Astrocyte (in vitro differentiated cells and primary cell): ENCODE measurements around the gene DDOST. TPM values are rescaled to one million over a fixed set of nuclear protein-coding genes. Genes with fewer than 3 reads are reported as not detected.

ENCODE experiments used
- DNase-seq: peaks from one replicate; pipeline ENCODE4 v3.0.0-alpha.2; 2010; ENCODE audit warnings: low read depth
- FAIRE-seq: peaks from 2 replicates; lab custom pipeline; 2011; peaks lifted over from hg19 to GRCh38; lab: Jason Lieb, UNC
- H2AFZ ChIP-seq: 2 replicates; pipeline ENCODE4 v1.6.0; 2012; ENCODE audit warnings: low read depth, low read length, inconsistent platforms
- H3K27ac ChIP-seq: 2 replicates; pipeline ENCODE4 v1.5.1; 2011; ENCODE audit warnings: low read depth, low read length, inconsistent platforms
- H3K27me3 ChIP-seq: 2 replicates; pipeline ENCODE4 v1.6.0; 2011; ENCODE audit warnings: low read length, inconsistent platforms; ENCODE audit not compliant: insufficient read depth
- H3K36me3 ChIP-seq: 2 replicates; pipeline ENCODE4 v1.5.1; 2011; ENCODE audit warnings: low read length, inconsistent platforms; ENCODE audit not compliant: insufficient read depth
- H3K4me1 ChIP-seq: 2 replicates; pipeline ENCODE4 v1.5.1; 2011; ENCODE audit warnings: low read length, inconsistent platforms; ENCODE audit not compliant: insufficient read depth
- H3K4me2 ChIP-seq: 2 replicates; pipeline ENCODE4 v1.6.0; 2012; ENCODE audit warnings: low read length, inconsistent platforms
- H3K4me3 ChIP-seq: 2 replicates; pipeline ENCODE4 v1.5.1; 2011; ENCODE audit warnings: low read depth, mild to moderate bottlenecking, low read length, inconsistent platforms; ENCODE audit not compliant: insufficient read depth
- H3K79me2 ChIP-seq: 2 replicates; pipeline ENCODE4 v1.6.0; 2012; ENCODE audit warnings: mild to moderate bottlenecking, low read length, inconsistent platforms; ENCODE audit not compliant: insufficient read depth
- H3K9ac ChIP-seq: 2 replicates; pipeline ENCODE4 v1.6.0; 2012; ENCODE audit warnings: mild to moderate bottlenecking, low read length, inconsistent platforms
- H3K9me3 ChIP-seq: 2 replicates; pipeline ENCODE4 v1.5.1; 2012; ENCODE audit warnings: low read depth, mild to moderate bottlenecking, low read length, inconsistent platforms; ENCODE audit not compliant: insufficient read depth
- H4K20me1 ChIP-seq: 2 replicates; pipeline ENCODE4 v1.6.0; 2012; ENCODE audit warnings: low read length, inconsistent platforms; ENCODE audit not compliant: insufficient read depth
- H3K27ac Mint-ChIP-seq: one replicate; pipeline ENCODE4 v1.8.0; 2021; ENCODE audit warnings: mild to moderate bottlenecking, mixed read lengths; ENCODE audit not compliant: unreplicated experiment
- H3K27me3 Mint-ChIP-seq: one replicate; pipeline ENCODE4 v1.8.0; 2021; ENCODE audit warnings: low read depth, mixed read lengths; ENCODE audit not compliant: unreplicated experiment
- H3K36me3 Mint-ChIP-seq: one replicate; pipeline ENCODE4 v1.8.0; 2021; ENCODE audit warnings: low read depth, mixed read lengths; ENCODE audit not compliant: unreplicated experiment
- H3K4me1 Mint-ChIP-seq: one replicate; pipeline ENCODE4 v1.8.0; 2021; ENCODE audit warnings: low read depth, mixed read lengths; ENCODE audit not compliant: unreplicated experiment
- H3K4me3 Mint-ChIP-seq: one replicate; pipeline ENCODE4 v1.8.0; 2021; ENCODE audit warnings: mild to moderate bottlenecking, moderate library complexity, mixed read lengths; ENCODE audit not compliant: unreplicated experiment
- H3K9me3 Mint-ChIP-seq: one replicate; pipeline ENCODE4 v1.8.0; 2021; ENCODE audit warnings: mild to moderate bottlenecking, mixed read lengths; ENCODE audit not compliant: unreplicated experiment
- EZH2 ChIP-seq: IDR thresholded peaks from 2 replicates; pipeline ENCODE4 v1.6.1; 2012; ENCODE audit warnings: mild to moderate bottlenecking, low read length, inconsistent platforms; ENCODE audit not compliant: insufficient read depth
- total RNA-seq: library from RNA; stranded (reverse); gene quantifications from 2 replicates; pipeline ENCODE4 v1.2.1, GENCODE V29; 2021
- TF ChIP-seq, protein P1 (sequence below): IDR thresholded peaks from 2 replicates; pipeline ENCODE4 v1.5.1; 2011; ENCODE audit warnings: low read depth, mild to moderate bottlenecking, inconsistent platforms, low read length, moderate library complexity; ENCODE audit not compliant: insufficient read depth

The DDOST gene
- total RNA-seq, 1 donor from 2014 or later = 327 TPM

DNA sequence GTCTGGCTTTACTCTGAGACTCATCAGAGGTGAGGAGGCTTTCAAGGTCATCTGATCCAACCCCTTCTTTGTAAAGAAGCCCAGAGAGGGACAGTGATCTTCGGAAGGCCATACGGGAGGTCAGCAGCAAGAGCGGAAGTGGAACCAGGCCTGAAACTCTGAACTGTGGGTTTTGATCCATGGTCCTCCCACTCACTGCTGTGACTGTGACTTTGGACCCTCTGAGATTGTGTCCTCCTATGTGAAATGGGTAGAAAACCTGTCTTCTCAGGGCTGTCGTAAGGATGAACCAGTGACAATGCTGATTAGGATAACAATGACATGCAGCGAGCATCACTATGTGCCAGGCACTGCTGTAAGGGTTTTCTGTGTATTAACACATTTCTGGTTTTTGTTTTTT is 9.8 kb upstream of the DDOST start:
- Mint-ChIP-seq H3K27ac (no peak overlapping the region), H3K4me1 (no peaks in the 10 kb centered on the region), H3K4me3 (no peak overlapping the region), H3K27me3 (no peaks in the 10 kb centered on the region), H3K9me3 (peaks cover 3% of the 10 kb centered on the region), H3K36me3 (peaks cover 2% of the 10 kb centered on the region)
- DNase-seq (no peak), FAIRE-seq (no peak)
- Histone ChIP-seq H3K36me3 (no peaks in the 10 kb centered on the region), H4K20me1 (no peaks in the 10 kb centered on the region), H3K9ac (no peak overlapping the region), H3K4me3 (no peak overlapping the region), H3K4me2 (no peak overlapping the region), H3K79me2 (no peaks in the 10 kb centered on the region), H2AFZ (no peak overlapping the region), H3K27me3 (no peaks in the 10 kb centered on the region), H3K27ac (no peak overlapping the region), H3K9me3 (no peaks in the 10 kb centered on the region), H3K4me1 (no peaks in the 10 kb centered on the region)
- no peak for TF ChIP-seq EZH2
- TF ChIP-seq, protein P1, sequence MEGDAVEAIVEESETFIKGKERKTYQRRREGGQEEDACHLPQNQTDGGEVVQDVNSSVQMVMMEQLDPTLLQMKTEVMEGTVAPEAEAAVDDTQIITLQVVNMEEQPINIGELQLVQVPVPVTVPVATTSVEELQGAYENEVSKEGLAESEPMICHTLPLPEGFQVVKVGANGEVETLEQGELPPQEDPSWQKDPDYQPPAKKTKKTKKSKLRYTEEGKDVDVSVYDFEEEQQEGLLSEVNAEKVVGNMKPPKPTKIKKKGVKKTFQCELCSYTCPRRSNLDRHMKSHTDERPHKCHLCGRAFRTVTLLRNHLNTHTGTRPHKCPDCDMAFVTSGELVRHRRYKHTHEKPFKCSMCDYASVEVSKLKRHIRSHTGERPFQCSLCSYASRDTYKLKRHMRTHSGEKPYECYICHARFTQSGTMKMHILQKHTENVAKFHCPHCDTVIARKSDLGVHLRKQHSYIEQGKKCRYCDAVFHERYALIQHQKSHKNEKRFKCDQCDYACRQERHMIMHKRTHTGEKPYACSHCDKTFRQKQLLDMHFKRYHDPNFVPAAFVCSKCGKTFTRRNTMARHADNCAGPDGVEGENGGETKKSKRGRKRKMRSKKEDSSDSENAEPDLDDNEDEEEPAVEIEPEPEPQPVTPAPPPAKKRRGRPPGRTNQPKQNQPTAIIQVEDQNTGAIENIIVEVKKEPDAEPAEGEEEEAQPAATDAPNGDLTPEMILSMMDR = no peak

DNA sequence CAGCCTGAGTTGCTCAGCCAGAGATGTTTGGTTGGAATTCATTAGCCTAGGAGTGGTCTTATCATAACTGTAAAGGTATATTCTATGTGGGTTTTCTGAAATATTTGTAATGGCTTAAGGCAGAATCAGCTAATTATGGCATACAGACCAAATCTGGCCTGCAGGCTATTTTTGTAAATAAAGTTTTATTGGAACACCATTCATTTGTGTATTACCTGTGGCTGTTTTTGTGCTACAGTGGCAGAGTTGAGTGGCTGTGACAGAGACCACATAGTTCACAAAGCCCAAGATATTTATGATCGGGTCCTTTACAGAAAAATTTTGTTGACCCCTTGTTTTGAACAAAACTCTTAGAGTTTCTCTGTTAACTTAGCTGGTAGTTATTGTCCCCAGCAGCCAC is 7.4 kb upstream of the DDOST start:
- no peaks in the 10 kb centered on the region for H3K79me2 ChIP-seq
- no peak overlapping the region for H3K4me3 Mint-ChIP-seq
- peaks cover 2% of the 10 kb centered on the region for H3K36me3 Mint-ChIP-seq
- peaks cover 3% of the 10 kb centered on the region for H3K9me3 Mint-ChIP-seq
- H2AFZ ChIP-seq = no peak overlapping the region
- H3K27me3 Mint-ChIP-seq = no peaks in the 10 kb centered on the region
- H3K4me1 Mint-ChIP-seq = no peaks in the 10 kb centered on the region
- TF ChIP-seq, protein P1 = no peak
- TF ChIP-seq EZH2 = no peak
- no peaks in the 10 kb centered on the region for H4K20me1 ChIP-seq
- H3K4me2 ChIP-seq = no peak overlapping the region
- no peaks in the 10 kb centered on the region for H3K4me1 ChIP-seq
- H3K9me3 ChIP-seq = no peaks in the 10 kb centered on the region
- DNase-seq = no peak
- no peaks in the 10 kb centered on the region for H3K36me3 ChIP-seq
- no peak overlapping the region for H3K27ac ChIP-seq
- H3K27me3 ChIP-seq = no peaks in the 10 kb centered on the region
- no peak overlapping the region for H3K27ac Mint-ChIP-seq
- H3K4me3 ChIP-seq = no peak overlapping the region
- no peak for FAIRE-seq
- H3K9ac ChIP-seq = no peak overlapping the region

DNA sequence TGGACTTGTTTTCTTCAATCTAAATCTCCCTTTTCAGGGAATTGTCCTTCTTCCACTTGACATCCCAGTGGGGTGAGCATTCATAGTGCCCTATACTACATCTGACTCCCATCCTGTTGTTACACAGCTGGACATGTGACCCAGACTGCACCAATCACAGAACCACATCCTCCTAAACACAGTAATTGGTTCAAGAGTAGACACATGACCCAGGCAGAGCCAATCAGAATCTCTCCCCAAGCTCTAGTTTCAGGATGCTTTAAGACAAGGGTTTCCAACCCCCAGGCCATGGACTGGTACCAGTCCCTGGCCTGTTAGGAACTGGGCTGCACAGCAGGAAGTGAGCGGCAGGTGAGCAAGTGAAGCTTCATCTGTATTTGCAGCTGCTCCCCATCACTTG is 5.6 kb upstream of the DDOST start:
- H3K27ac Mint-ChIP-seq = no peak overlapping the region

More for the DNA sequence above, 5.6 kb upstream of the DDOST start:
- no peaks in the 10 kb centered on the region for H3K4me1 Mint-ChIP-seq
- no peak overlapping the region for H3K27ac ChIP-seq
- no peak overlapping the region for H3K4me3 Mint-ChIP-seq
- no peak overlapping the region for H3K4me3 ChIP-seq
- peak overlapping the region; percentile 30 for H2AFZ ChIP-seq
- DNase-seq = no peak
- H3K9me3 ChIP-seq = no peaks in the 10 kb centered on the region
- H3K36me3 Mint-ChIP-seq = no peaks in the 10 kb centered on the region
- TF ChIP-seq, protein P1 = no peak
- TF ChIP-seq EZH2 = no peak
- peaks cover 3% of the 10 kb centered on the region for H3K4me1 ChIP-seq
- no peaks in the 10 kb centered on the region for H3K27me3 Mint-ChIP-seq
- H3K9ac ChIP-seq = no peak overlapping the region
- H3K36me3 ChIP-seq = no peaks in the 10 kb centered on the region
- no peaks in the 10 kb centered on the region for H4K20me1 ChIP-seq
- no peaks in the 10 kb centered on the region for H3K9me3 Mint-ChIP-seq
- no peaks in the 10 kb centered on the region for H3K79me2 ChIP-seq
- FAIRE-seq = no peak
- no peaks in the 10 kb centered on the region for H3K27me3 ChIP-seq
- H3K4me2 ChIP-seq = no peak overlapping the region
